SK-N-MC (cell line): ENCODE results near the gene EID2.

Experiments
- DNase-seq: peaks from one replicate; pipeline ENCODE4 v3.0.0-alpha.2; 2011; ENCODE audit warnings: low read depth, low spot score
- H3K27ac ChIP-seq: fragments of 200-600 bp; sonication (generic); 2 replicates; pipeline ENCODE4 v1.5.1; 2016; ENCODE audit warnings: mixed run types
- H3K36me3 ChIP-seq: fragments of 200-600 bp; sonication (generic); 2 replicates; pipeline ENCODE4 v1.6.1; 2017; ENCODE audit warnings: antibody characterized with exemption, low read length, mixed read lengths; ENCODE audit not compliant: insufficient read depth
- H3K4me3 ChIP-seq: fragments of 200-600 bp; sonication (generic); 2 replicates; pipeline ENCODE4 v1.5.1; 2016
- H3K9ac ChIP-seq: fragments of 200-600 bp; sonication (generic); 2 replicates; pipeline ENCODE4 v1.8.0; 2017; ENCODE audit warnings: mixed run types, mixed read lengths; ENCODE audit not compliant: insufficient read length
- H3K9me3 ChIP-seq: fragments of 200-600 bp; sonication (generic); 2 replicates; pipeline ENCODE4 v1.6.1; 2017; ENCODE audit warnings: low read depth, mild to moderate bottlenecking, antibody characterized with exemption, low read length, moderate library complexity, mixed read lengths
- EZH2 ChIP-seq: fragments of 200-600 bp; sonication (generic); IDR thresholded peaks from one replicate; pipeline ENCODE4 v1.6.1; 2017; ENCODE audit warnings: antibody characterized with exemption
- FOXP2 ChIP-seq: optimal IDR thresholded peaks from 2 replicates; pipeline ENCODE3; 2011; ENCODE audit warnings: mild to moderate bottlenecking, moderate library complexity; ENCODE audit not compliant: insufficient read depth; ENCODE audit errors: extremely low read length, control extremely low read depth
- POLR2AphosphoS5 ChIP-seq: IDR thresholded peaks from 2 replicates; pipeline ENCODE4 v1.6.1; 2012; ENCODE audit warnings: mild to moderate bottlenecking, low read depth, low read length, borderline replicate concordance

The EID2 gene

GRCh38 chr19:39489756-39490155 lies 50.2 kb downstream of the EID2 start:
- H3K27ac ChIP-seq: no peak overlapping the region
- TF ChIP-seq EZH2 (no peak), POLR2AphosphoS5 (no peak), FOXP2 (no peak)
- H3K36me3 ChIP-seq: peaks cover 46% of the 10 kb centered on the region; the same call in 1 of the 2 replicates
- no peaks in the 10 kb centered on the region for H3K9me3 ChIP-seq
- DNase-seq: no peak
- no peak overlapping the region for H3K4me3 ChIP-seq
- no peak overlapping the region for H3K9ac ChIP-seq
